Measurements from ENCODE around the gene IDI1.
"Not testable (repeated sequence)": the region's sequence is repeated elsewhere in the genome, so short reads cannot be mapped to it uniquely, and the experiment has no call there.

Gene IDI1

GRCh38 chr10:1029838-1030237, 19.1 kb downstream of the IDI1 start:
- Histone ChIP-seq H3K36me3 (ENCODE audit: control insufficient read depth in 1 of 2, insufficient read depth in 2 of 2, low read length in 2 of 2) (no peaks in the 10 kb centered on the region), H3K27me3 (ENCODE audit: low read depth, low read length) (no peaks in the 10 kb centered on the region), H3K27ac (ENCODE audit: low read length) (no peak overlapping the region), H3K9me3 (ENCODE audit: control insufficient read depth in 1 of 2, low read length in 2 of 2) (no peaks in the 10 kb centered on the region), H3K4me1 (ENCODE audit: control insufficient read depth in 1 of 2, insufficient read depth in 2 of 2, low read length in 2 of 2) (no peaks in the 10 kb centered on the region), H3K4me3 (ENCODE audit: low read depth in 1 of 2, low read length in 2 of 2) (no peak overlapping the region)

GRCh38 chr10:1026578-1026977, 22.3 kb downstream of the IDI1 start:
- H3K4me3 ChIP-seq (ENCODE audit: low read depth in 1 of 2, low read length in 2 of 2): no peak overlapping the region
- H3K27me3 ChIP-seq (ENCODE audit: low read depth, low read length): no peaks in the 10 kb centered on the region
- no peaks in the 10 kb centered on the region for H3K4me1 ChIP-seq (ENCODE audit: control insufficient read depth in 1 of 2, insufficient read depth in 2 of 2, low read length in 2 of 2)
- H3K9me3 ChIP-seq (ENCODE audit: control insufficient read depth in 1 of 2, low read length in 2 of 2): no peaks in the 10 kb centered on the region
- H3K27ac ChIP-seq (ENCODE audit: low read length): no peak overlapping the region
- no peaks in the 10 kb centered on the region for H3K36me3 ChIP-seq (ENCODE audit: control insufficient read depth in 1 of 2, insufficient read depth in 2 of 2, low read length in 2 of 2)

GRCh38 chr10:1025683-1026082, 23.2 kb downstream of the IDI1 start, which contains the start of gene IDI2:
TSS of gene IDI2 (minus strand) at chr10:1025859. CDS start at chr10:1024723, 1,136 bp downstream.
- no peaks in the 10 kb centered on the region for H3K9me3 ChIP-seq (ENCODE audit: control insufficient read depth in 1 of 2, low read length in 2 of 2)
- no peak within 1 kb of the TSS for H3K27ac ChIP-seq (ENCODE audit: low read length)

GRCh38 chr10:1024103-1024502, 24.8 kb downstream of the IDI1 start:
- Histone ChIP-seq H3K36me3 (ENCODE audit: control insufficient read depth in 1 of 2, insufficient read depth in 2 of 2, low read length in 2 of 2) (peaks cover 6 to 16% of the 10 kb centered on the region in 2 donors), H3K27ac (ENCODE audit: low read length) (no peak overlapping the region), H3K4me3 (ENCODE audit: low read depth in 1 of 2, low read length in 2 of 2) (no peak overlapping the region), H3K27me3 (ENCODE audit: low read depth, low read length) (no peaks in the 10 kb centered on the region), H3K4me1 (ENCODE audit: control insufficient read depth in 1 of 2, insufficient read depth in 2 of 2, low read length in 2 of 2) (no peaks in the 10 kb centered on the region), H3K9me3 (ENCODE audit: control insufficient read depth in 1 of 2, low read length in 2 of 2) (no peaks in the 10 kb centered on the region)

More at GRCh38 chr10:1025683-1026082, 23.2 kb downstream of the IDI1 start, which contains the start of gene IDI2:
- Histone ChIP-seq H3K4me3 (ENCODE audit: low read depth in 1 of 2, low read length in 2 of 2) (no peak within 1 kb of the TSS), H3K36me3 (ENCODE audit: control insufficient read depth in 1 of 2, insufficient read depth in 2 of 2, low read length in 2 of 2) (peaks cover 0 to 2% of the 10 kb centered on the region in 2 donors), H3K27me3 (ENCODE audit: low read depth, low read length) (no peaks in the 10 kb centered on the region), H3K4me1 (ENCODE audit: control insufficient read depth in 1 of 2, insufficient read depth in 2 of 2, low read length in 2 of 2) (no peaks in the 10 kb centered on the region)

GRCh38 chr10:1022413-1022812, 26.5 kb downstream of the IDI1 start:
- Histone ChIP-seq H3K4me1 (ENCODE audit: control insufficient read depth in 1 of 2, insufficient read depth in 2 of 2, low read length in 2 of 2) (no peaks in the 10 kb centered on the region), H3K9me3 (ENCODE audit: control insufficient read depth in 1 of 2, low read length in 2 of 2) (no peaks in the 10 kb centered on the region), H3K36me3 (ENCODE audit: control insufficient read depth in 1 of 2, insufficient read depth in 2 of 2, low read length in 2 of 2) (peaks cover 15 to 28% of the 10 kb centered on the region in 2 donors), H3K27ac (ENCODE audit: low read length) (no peak overlapping the region), H3K27me3 (ENCODE audit: low read depth, low read length) (no peaks in the 10 kb centered on the region), H3K4me3 (ENCODE audit: low read depth in 1 of 2, low read length in 2 of 2) (no peak overlapping the region)

GRCh38 chr10:1020958-1021357, 28.0 kb downstream of the IDI1 start:
- no peak overlapping the region for H3K27ac ChIP-seq (ENCODE audit: low read length)
- H3K36me3 ChIP-seq (ENCODE audit: control insufficient read depth in 1 of 2, insufficient read depth in 2 of 2, low read length in 2 of 2): peaks cover 30 to 41% of the 10 kb centered on the region in 2 donors
- no peaks in the 10 kb centered on the region for H3K9me3 ChIP-seq (ENCODE audit: control insufficient read depth in 1 of 2, low read length in 2 of 2)
- H3K27me3 ChIP-seq (ENCODE audit: low read depth, low read length): no peaks in the 10 kb centered on the region
- no peaks in the 10 kb centered on the region for H3K4me1 ChIP-seq (ENCODE audit: control insufficient read depth in 1 of 2, insufficient read depth in 2 of 2, low read length in 2 of 2)
- no peak overlapping the region for H3K4me3 ChIP-seq (ENCODE audit: low read depth in 1 of 2, low read length in 2 of 2)

GRCh38 chr10:1020460-1020859, 28.5 kb downstream of the IDI1 start:
- H3K4me1 ChIP-seq (ENCODE audit: control insufficient read depth in 1 of 2, insufficient read depth in 2 of 2, low read length in 2 of 2): no peaks in the 10 kb centered on the region
- H3K27me3 ChIP-seq (ENCODE audit: low read depth, low read length): no peaks in the 10 kb centered on the region
- H3K27ac ChIP-seq (ENCODE audit: low read length): no peak overlapping the region
- H3K4me3 ChIP-seq (ENCODE audit: low read depth in 1 of 2, low read length in 2 of 2): no peak overlapping the region
- H3K36me3 ChIP-seq (ENCODE audit: control insufficient read depth in 1 of 2, insufficient read depth in 2 of 2, low read length in 2 of 2): peaks cover 34 to 46% of the 10 kb centered on the region in 2 donors
- no peaks in the 10 kb centered on the region for H3K9me3 ChIP-seq (ENCODE audit: control insufficient read depth in 1 of 2, low read length in 2 of 2)

- H3K27me3 ChIP-seq (ENCODE audit: low read depth, low read length): no peaks in the 10 kb centered on the region
- H3K36me3 ChIP-seq (ENCODE audit: control insufficient read depth in 1 of 2, insufficient read depth in 2 of 2, low read length in 2 of 2): peaks cover 38 to 54% of the 10 kb centered on the region in 2 donors
Measured at GRCh38 chr10:1019362-1019761, 29.6 kb downstream of the IDI1 start.

GRCh38 chr10:1015688-1016087, 33.2 kb downstream of the IDI1 start:
- Histone ChIP-seq H3K4me3 (ENCODE audit: low read depth in 1 of 2, low read length in 2 of 2) (no peak overlapping the region), H3K9me3 (ENCODE audit: control insufficient read depth in 1 of 2, low read length in 2 of 2) (no peaks in the 10 kb centered on the region), H3K36me3 (ENCODE audit: control insufficient read depth in 1 of 2, insufficient read depth in 2 of 2, low read length in 2 of 2) (peaks cover 62 to 83% of the 10 kb centered on the region in 2 donors), H3K27me3 (ENCODE audit: low read depth, low read length) (no peaks in the 10 kb centered on the region), H3K4me1 (ENCODE audit: control insufficient read depth in 1 of 2, insufficient read depth in 2 of 2, low read length in 2 of 2) (no peaks in the 10 kb centered on the region), H3K27ac (ENCODE audit: low read length) (no peak overlapping the region)

More at GRCh38 chr10:1019362-1019761, 29.6 kb downstream of the IDI1 start:
- Histone ChIP-seq H3K4me1 (ENCODE audit: control insufficient read depth in 1 of 2, insufficient read depth in 2 of 2, low read length in 2 of 2) (no peaks in the 10 kb centered on the region), H3K27ac (ENCODE audit: low read length) (no peak overlapping the region), H3K4me3 (ENCODE audit: low read depth in 1 of 2, low read length in 2 of 2) (no peak overlapping the region), H3K9me3 (ENCODE audit: control insufficient read depth in 1 of 2, low read length in 2 of 2) (no peaks in the 10 kb centered on the region)

- Histone ChIP-seq H3K4me1 (ENCODE audit: control insufficient read depth in 1 of 2, insufficient read depth in 2 of 2, low read length in 2 of 2) (no peaks in the 10 kb centered on the region), H3K27ac (ENCODE audit: low read length) (no peak overlapping the region), H3K27me3 (ENCODE audit: low read depth, low read length) (no peaks in the 10 kb centered on the region), H3K36me3 (ENCODE audit: control insufficient read depth in 1 of 2, insufficient read depth in 2 of 2, low read length in 2 of 2) (peaks cover 74 to 92% of the 10 kb centered on the region in 2 donors), H3K4me3 (ENCODE audit: low read depth in 1 of 2, low read length in 2 of 2) (no peak overlapping the region), H3K9me3 (ENCODE audit: control insufficient read depth in 1 of 2, low read length in 2 of 2) (no peaks in the 10 kb centered on the region)
Measured at GRCh38 chr10:1011696-1012095, 37.2 kb downstream of the IDI1 start.

- Histone ChIP-seq H3K27ac (ENCODE audit: low read length) (no peak overlapping the region), H3K4me1 (ENCODE audit: control insufficient read depth in 1 of 2, insufficient read depth in 2 of 2, low read length in 2 of 2) (no peaks in the 10 kb centered on the region), H3K27me3 (ENCODE audit: low read depth, low read length) (no peaks in the 10 kb centered on the region), H3K36me3 (ENCODE audit: control insufficient read depth in 1 of 2, insufficient read depth in 2 of 2, low read length in 2 of 2) (peaks cover 73 to 92% of the 10 kb centered on the region in 2 donors), H3K4me3 (ENCODE audit: low read depth in 1 of 2, low read length in 2 of 2) (no peak overlapping the region), H3K9me3 (ENCODE audit: control insufficient read depth in 1 of 2, low read length in 2 of 2) (no peaks in the 10 kb centered on the region)
Measured at GRCh38 chr10:1010703-1011102, 38.2 kb downstream of the IDI1 start.

GRCh38 chr10:1009947-1010346, 39.0 kb downstream of the IDI1 start:
- H3K4me3 ChIP-seq (ENCODE audit: low read depth in 1 of 2, low read length in 2 of 2); H3K27me3 ChIP-seq (ENCODE audit: low read depth, low read length); H3K4me1 ChIP-seq (ENCODE audit: control insufficient read depth in 1 of 2, insufficient read depth in 2 of 2, low read length in 2 of 2); H3K27ac ChIP-seq (ENCODE audit: low read length); H3K9me3 ChIP-seq (ENCODE audit: control insufficient read depth in 1 of 2, low read length in 2 of 2): not testable (repeated sequence)
- peaks cover 76 to 92% of the 10 kb centered on the region in 2 donors for H3K36me3 ChIP-seq (ENCODE audit: control insufficient read depth in 1 of 2, insufficient read depth in 2 of 2, low read length in 2 of 2)
